ENCODE results near the gene XPO6.
"Not testable (repeated sequence)": the region's sequence is repeated elsewhere in the genome, so short reads cannot be mapped to it uniquely, and the experiment has no call there.

The XPO6 gene

GRCh38 chr16:28126684-28127620 is 84.8 kb downstream of the XPO6 start:
- TF ChIP-seq CTCF (IDR thresholded peaks at IDR 0.05; ENCODE audit: control insufficient read depth, insufficient read depth, low read depth, low read length, missing control alignments): no peak
- no peak overlapping the region for H3K4me3 ChIP-seq (ENCODE audit: control insufficient read depth, low read depth, low read length)
- DNase-seq (ENCODE audit: low read depth): no peak

- DNase-seq (ENCODE audit: low read depth): no peak
Observed at GRCh38 chr16:28125592-28125991, 86.2 kb downstream of the XPO6 start.

DNA sequence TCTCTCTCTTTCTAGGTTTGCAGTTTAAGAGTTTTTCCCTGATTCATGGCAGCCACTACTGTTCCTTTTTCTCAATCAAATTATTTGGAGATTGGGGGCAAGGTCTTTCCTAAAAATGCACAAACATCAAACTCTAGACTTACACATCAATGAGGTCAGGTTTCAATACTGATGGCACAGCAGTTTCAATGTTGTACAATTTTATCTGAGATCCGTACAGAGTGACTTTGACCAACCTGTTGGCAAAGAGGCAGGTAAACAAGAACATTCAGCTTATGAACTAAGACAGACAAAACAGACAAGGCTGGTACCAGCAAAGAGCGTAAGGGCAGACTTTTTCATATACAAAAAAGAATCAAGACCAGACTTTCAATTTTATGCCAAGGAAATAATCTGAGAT is 90.2 kb downstream of the XPO6 start:
- no peak overlapping the region for H3K4me3 ChIP-seq (ENCODE audit: control insufficient read depth, low read depth, low read length)
- DNase-seq (ENCODE audit: low read depth): no peak
- TF ChIP-seq CTCF (IDR thresholded peaks at IDR 0.05; ENCODE audit: control insufficient read depth, insufficient read depth, low read depth, low read length, missing control alignments): no peak

More at GRCh38 chr16:28125592-28125991, 86.2 kb downstream of the XPO6 start:
- TF ChIP-seq CTCF (IDR thresholded peaks at IDR 0.05; ENCODE audit: control insufficient read depth, insufficient read depth, low read depth, low read length, missing control alignments): no peak
- H3K4me3 ChIP-seq (ENCODE audit: control insufficient read depth, low read depth, low read length): no peak overlapping the region

DNA sequence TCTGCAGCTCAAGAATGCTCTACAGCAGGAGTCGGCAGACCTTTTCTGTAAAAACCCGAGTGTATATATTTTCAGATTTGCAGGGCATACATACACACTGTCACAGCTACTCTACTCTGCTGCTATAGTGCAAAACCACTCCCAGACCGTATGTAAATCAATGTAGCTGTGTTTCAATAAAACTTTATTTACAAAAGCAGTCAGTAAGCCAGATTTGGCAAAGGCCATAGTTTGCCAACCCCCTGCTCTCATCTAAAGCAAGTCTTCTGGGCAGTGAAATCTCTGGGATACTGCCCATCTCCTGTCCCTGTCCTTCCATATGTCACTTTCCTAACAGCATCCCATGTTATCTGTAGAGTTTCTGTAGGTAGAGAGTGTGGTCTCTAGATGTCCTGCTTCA is 91.0 kb downstream of the XPO6 start:
- no peak overlapping the region for H3K4me3 ChIP-seq (ENCODE audit: control insufficient read depth, low read depth, low read length)
- no peak for TF ChIP-seq CTCF (IDR thresholded peaks at IDR 0.05; ENCODE audit: control insufficient read depth, insufficient read depth, low read depth, low read length, missing control alignments)
- no peak for DNase-seq (ENCODE audit: low read depth)

DNA sequence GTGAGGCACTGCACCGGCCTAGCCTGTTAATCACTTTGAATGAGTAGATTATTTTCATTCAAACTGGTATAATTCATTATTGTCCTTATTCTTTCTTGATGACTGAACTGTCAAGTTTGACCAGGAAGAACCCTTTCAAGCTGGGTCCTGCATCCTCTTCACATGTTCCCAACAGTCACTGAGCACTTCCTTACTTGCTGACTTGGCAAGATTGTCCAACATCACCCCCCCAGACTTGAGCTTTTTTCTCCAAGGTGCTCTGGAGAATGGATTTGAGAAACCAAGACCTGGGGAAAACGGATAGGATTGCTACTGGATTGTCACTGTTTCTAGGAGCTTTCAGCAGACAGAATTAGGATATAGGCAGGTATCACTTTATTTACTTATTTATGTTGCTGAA is 93.1 kb downstream of the XPO6 start:
- TF ChIP-seq CTCF (IDR thresholded peaks at IDR 0.05; ENCODE audit: control insufficient read depth, insufficient read depth, low read depth, low read length, missing control alignments): no peak
- DNase-seq (ENCODE audit: low read depth): no peak
- no peak overlapping the region for H3K4me3 ChIP-seq (ENCODE audit: control insufficient read depth, low read depth, low read length)

DNA sequence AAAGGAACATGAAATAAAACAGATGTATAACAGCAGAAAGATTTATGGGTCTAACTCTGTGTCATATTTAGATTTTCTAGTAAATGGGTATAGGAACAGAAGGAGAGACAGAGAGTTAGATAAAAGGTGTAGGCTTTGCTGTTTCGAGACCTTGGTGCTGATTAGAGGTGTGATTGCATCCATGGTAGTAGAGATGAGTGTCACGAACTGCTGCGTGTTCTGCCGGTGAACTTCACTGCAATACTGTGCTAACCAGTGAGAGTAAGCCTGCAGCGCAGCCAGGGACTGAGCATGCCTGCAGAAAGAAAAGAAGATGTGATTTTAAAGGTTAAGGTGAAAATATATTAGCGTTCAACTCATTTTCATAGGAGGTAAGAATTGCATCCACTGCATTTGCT is 94.6 kb downstream of the XPO6 start:
- TF ChIP-seq CTCF (IDR thresholded peaks at IDR 0.05; ENCODE audit: control insufficient read depth, insufficient read depth, low read depth, low read length, missing control alignments): no peak
- no peak overlapping the region for H3K4me3 ChIP-seq (ENCODE audit: control insufficient read depth, low read depth, low read length)
- no peak for DNase-seq (ENCODE audit: low read depth)

- DNase-seq (ENCODE audit: low read depth): not testable (repeated sequence)
Observed at GRCh38 chr16:28115866-28116265, 95.9 kb downstream of the XPO6 start.

More at GRCh38 chr16:28115866-28116265, 95.9 kb downstream of the XPO6 start:
- H3K4me3 ChIP-seq (ENCODE audit: control insufficient read depth, low read depth, low read length): not testable (repeated sequence)

Data from AG09309 (cell line).